ENCODE data around the gene NRXN2. TPM values are rescaled to one million over a fixed set of nuclear protein-coding genes. Genes with fewer than 3 reads are reported as not detected.

The NRXN2 gene
- polyA plus RNA-seq, 1 of the 3 experiments (the other 2 are of a cell fraction) = 0.15 TPM

- TF ChIP-seq REST (IDR thresholded peaks at IDR 0.05; ENCODE audit: low read depth, low read length) = no peak
Measured at GRCh38 chr11:64658265-64658664, 64.7 kb downstream of the NRXN2 start (continued).

- no peaks in the 10 kb centered on the region for H3K27me3 ChIP-seq (ENCODE audit: insufficient read depth)
- WGBS (ENCODE audit: low lambda C conversion rate) = 74% methylated on average over 5 of the region's 6 CpGs
- no peaks in the 10 kb centered on the region for H3K79me2 ChIP-seq (ENCODE audit: insufficient read depth)
- H2AFZ ChIP-seq (ENCODE audit: low read depth) = no peak overlapping the region
- no peak overlapping the region for H3K27ac ChIP-seq (ENCODE audit: low read depth in 2 of 2, low read length in 1 of 2)
- H3K9me2 ChIP-seq = no peaks in the 10 kb centered on the region
- ChIA-PET CTCF (interaction anchor here (0.8 to 3.3 kb wide), 3 partner anchors 12 to 208 kb away, joined by 3 to 14 read pairs (median 5); no protein-coding TSS in a partner anchor), POLR2A (no interaction called here)
- no peak overlapping the region for H3K4me3 ChIP-seq (ENCODE audit: low read depth in 2 of 2, low read length in 1 of 2)
- H3K9ac ChIP-seq = no peak overlapping the region
- H3F3A ChIP-seq (replicated peaks; ENCODE audit: insufficient read depth) = no peaks in the 10 kb centered on the region
- H3K9me3 ChIP-seq = no peaks in the 10 kb centered on the region
- TF ChIP-seq TEAD4 (IDR thresholded peaks at IDR 0.05; ENCODE audit: borderline replicate concordance, insufficient read depth) (no peak), REST (IDR thresholded peaks at IDR 0.05; ENCODE audit: low read depth, low read length) (no peak), FOSL2 (IDR thresholded peaks at IDR 0.05; ENCODE audit: borderline replicate concordance, low read depth) (no peak), SMC3 (IDR thresholded peaks at IDR 0.05; ENCODE audit: low read depth, low read length) (no peak), TCF12 (IDR thresholded peaks at IDR 0.05) (no peak), NRF1 (IDR thresholded peaks at IDR 0.05; ENCODE audit: low read depth, low read length) (no peak), FOXJ3 (CRISPR knock-in tag; IDR thresholded peaks at IDR 0.05) (no peak), MXI1 (IDR thresholded peaks at IDR 0.05; ENCODE audit: low read depth, low read length) (no peak), RFX5 (IDR thresholded peaks at IDR 0.05; ENCODE audit: low read length) (no peak), PBX3 (IDR thresholded peaks at IDR 0.05) (no peak), IRF3 (IDR thresholded peaks at IDR 0.05; ENCODE audit: low read depth, low read length) (no peak), EZH2phosphoT487 (IDR thresholded peaks at IDR 0.05; ENCODE audit: borderline replicate concordance, low read depth) (no peak), CHD2 (IDR thresholded peaks at IDR 0.05; ENCODE audit: low read length, partially characterized antibody) (no peak), NFIC (IDR thresholded peaks at IDR 0.05; ENCODE audit: borderline replicate concordance) (no peak), RCOR1 (IDR thresholded peaks at IDR 0.05; ENCODE audit: low read length) (no peak)
- TF ChIP-seq, protein P1, sequence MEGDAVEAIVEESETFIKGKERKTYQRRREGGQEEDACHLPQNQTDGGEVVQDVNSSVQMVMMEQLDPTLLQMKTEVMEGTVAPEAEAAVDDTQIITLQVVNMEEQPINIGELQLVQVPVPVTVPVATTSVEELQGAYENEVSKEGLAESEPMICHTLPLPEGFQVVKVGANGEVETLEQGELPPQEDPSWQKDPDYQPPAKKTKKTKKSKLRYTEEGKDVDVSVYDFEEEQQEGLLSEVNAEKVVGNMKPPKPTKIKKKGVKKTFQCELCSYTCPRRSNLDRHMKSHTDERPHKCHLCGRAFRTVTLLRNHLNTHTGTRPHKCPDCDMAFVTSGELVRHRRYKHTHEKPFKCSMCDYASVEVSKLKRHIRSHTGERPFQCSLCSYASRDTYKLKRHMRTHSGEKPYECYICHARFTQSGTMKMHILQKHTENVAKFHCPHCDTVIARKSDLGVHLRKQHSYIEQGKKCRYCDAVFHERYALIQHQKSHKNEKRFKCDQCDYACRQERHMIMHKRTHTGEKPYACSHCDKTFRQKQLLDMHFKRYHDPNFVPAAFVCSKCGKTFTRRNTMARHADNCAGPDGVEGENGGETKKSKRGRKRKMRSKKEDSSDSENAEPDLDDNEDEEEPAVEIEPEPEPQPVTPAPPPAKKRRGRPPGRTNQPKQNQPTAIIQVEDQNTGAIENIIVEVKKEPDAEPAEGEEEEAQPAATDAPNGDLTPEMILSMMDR (IDR thresholded peaks at IDR 0.05) = no peak
- TF ChIP-seq, protein P2, sequence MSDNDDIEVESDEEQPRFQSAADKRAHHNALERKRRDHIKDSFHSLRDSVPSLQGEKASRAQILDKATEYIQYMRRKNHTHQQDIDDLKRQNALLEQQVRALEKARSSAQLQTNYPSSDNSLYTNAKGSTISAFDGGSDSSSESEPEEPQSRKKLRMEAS (IDR thresholded peaks at IDR 0.05; ENCODE audit: low read depth) = no peak
- no peaks in the 10 kb centered on the region for H3K36me3 ChIP-seq (replicated peaks in 1 of 2; ENCODE audit: control insufficient read depth in 1 of 2, insufficient read depth in 2 of 2, low read length in 1 of 2)
- peaks cover 5 to 6% of the 10 kb centered on the region in 2 experiments; a peak in 2 of 4 replicates for H3K4me1 ChIP-seq (ENCODE audit: control insufficient read depth in 1 of 2, insufficient read depth in 2 of 2, low read depth in 1 of 2, low read length in 1 of 2)
- no peak overlapping the region for H3K4me2 ChIP-seq
- H4K20me1 ChIP-seq (ENCODE audit: insufficient read depth) = no peaks in the 10 kb centered on the region
- no peak for DNase-seq
Measured at GRCh38 chr11:64656862-64657261, 66.1 kb downstream of the NRXN2 start.
